CD14-positive monocyte (primary cell): ENCODE results near the gene AMPD3. TPM values are rescaled to one million over a fixed set of nuclear protein-coding genes. Genes with fewer than 3 reads are reported as not detected.

Experiments
- DNase-seq, 3 donors: peaks; one replicate each; pipeline ENCODE4 v3.0.0-alpha.2; 2011 to 2022
- H2AFZ ChIP-seq: 2 replicates; pipeline ENCODE4 v1.6.0; 2012; ENCODE audit warnings: mild to moderate bottlenecking, low read depth, low read length, inconsistent platforms; ENCODE audit not compliant: insufficient read depth, poor library complexity, severe bottlenecking
- H3K27ac ChIP-seq, 2 donors: 1 replicate in 1 of 2; 2 replicates in 1 of 2; pipeline ENCODE4 v1.5.1; 2012 to 2013; ENCODE audit warnings: low read length in 2 of 2, control low read depth in 1 of 2, inconsistent platforms in 1 of 2, low read depth in 1 of 2, mild to moderate bottlenecking in 1 of 2
- H3K27me3 ChIP-seq, 2 donors: one replicate each; pipeline versions ENCODE4 v1.6.0 to v1.6.1; 2011 to 2013; ENCODE audit warnings: low read length in 2 of 2; ENCODE audit not compliant: control insufficient read depth in 2 of 2, insufficient read depth in 2 of 2
- H3K36me3 ChIP-seq, 2 donors: replicated peaks in 1 of 2; 1 replicate in 1 of 2; 2 replicates in 1 of 2; pipeline versions ENCODE4 v1.5.1 to v1.6.1; 2012 to 2013; ENCODE audit warnings: low read length in 2 of 2, control low read depth in 1 of 2, inconsistent platforms in 1 of 2, mild to moderate bottlenecking in 1 of 2; ENCODE audit not compliant: insufficient read depth in 2 of 2, control insufficient read depth in 1 of 2
- H3K4me1 ChIP-seq, 2 donors: 1 replicate in 1 of 2; 2 replicates in 1 of 2; pipeline versions ENCODE4 v1.5.1 to v1.6.1; 2012 to 2013; ENCODE audit warnings: low read length in 2 of 2, control low read depth in 1 of 2, inconsistent platforms in 1 of 2, mild to moderate bottlenecking in 1 of 2, moderate library complexity in 1 of 2; ENCODE audit not compliant: insufficient read depth in 2 of 2, control insufficient read depth in 1 of 2
- H3K4me2 ChIP-seq: replicated peaks from 2 replicates; pipeline ENCODE3; 2012; ENCODE audit warnings: low read length, moderate library complexity, mild to moderate bottlenecking; ENCODE audit not compliant: poor library complexity, severe bottlenecking; ENCODE audit errors: extremely low read depth
- H3K4me3 ChIP-seq, 3 experiments: fragments of 200-600 bp in 1 of 3; sonication (generic) in 1 of 3; replicated peaks in 1 of 3; 1 replicate in 2 of 3; 2 replicates in 1 of 3; pipeline ENCODE4 v1.5.1; 2011 to 2013; ENCODE audit warnings: low read length in 3 of 3, mild to moderate bottlenecking in 3 of 3, control low read depth in 2 of 3, low read depth in 2 of 3, inconsistent platforms in 1 of 3, moderate library complexity in 1 of 3
- H3K79me2 ChIP-seq: 2 replicates; pipeline ENCODE4 v1.6.0; 2012; ENCODE audit warnings: mild to moderate bottlenecking, control low read depth, inconsistent platforms, low read length, moderate library complexity; ENCODE audit not compliant: insufficient read depth
- H3K9ac ChIP-seq: 2 replicates; pipeline ENCODE4 v1.6.0; 2017; ENCODE audit warnings: low read length, mild to moderate bottlenecking; ENCODE audit not compliant: insufficient read depth, poor library complexity, severe bottlenecking
- H3K9me3 ChIP-seq, 2 donors: replicated peaks in 1 of 2; 1 replicate in 1 of 2; 2 replicates in 1 of 2; pipeline versions ENCODE4 v1.5.1 to v1.6.1; 2012 to 2013; ENCODE audit warnings: low read length in 2 of 2, control low read depth in 1 of 2; ENCODE audit not compliant: control insufficient read depth in 1 of 2, insufficient read depth in 1 of 2
- H4K20me1 ChIP-seq: 2 replicates; pipeline ENCODE4 v1.6.0; 2012; ENCODE audit warnings: mild to moderate bottlenecking, low read length, control low read depth, moderate library complexity; ENCODE audit not compliant: insufficient read depth
- H3K27ac Mint-ChIP-seq, 7 donors: one replicate each; pipeline ENCODE4 v1.8.0; 2020; ENCODE audit warnings: mild to moderate bottlenecking in 7 of 7, mixed read lengths in 7 of 7, moderate library complexity in 6 of 7, inconsistent platforms in 2 of 7
- H3K27me3 Mint-ChIP-seq, 3 donors: one replicate each; pipeline ENCODE4 v1.8.0; 2021 to 2022; ENCODE audit warnings: low read depth in 3 of 3, mild to moderate bottlenecking in 3 of 3, mixed read lengths in 3 of 3, moderate library complexity in 3 of 3, inconsistent platforms in 1 of 3
- H3K36me3 Mint-ChIP-seq, 2 donors: one replicate each; pipeline ENCODE4 v1.8.0; 2020; ENCODE audit warnings: mixed read lengths in 2 of 2, inconsistent platforms in 1 of 2, mild to moderate bottlenecking in 1 of 2
- H3K4me1 Mint-ChIP-seq: one replicate; pipeline ENCODE4 v1.8.0; 2020; ENCODE audit warnings: mild to moderate bottlenecking, mixed read lengths
- H3K4me3 Mint-ChIP-seq, 2 donors: one replicate each; pipeline ENCODE4 v1.8.0; 2020; ENCODE audit warnings: mild to moderate bottlenecking in 2 of 2, mixed read lengths in 2 of 2, moderate library complexity in 1 of 2
- H3K9me3 Mint-ChIP-seq, 7 donors: one replicate each; pipeline ENCODE4 v1.8.0; 2020 to 2022; ENCODE audit warnings: mixed read lengths in 7 of 7, mild to moderate bottlenecking in 6 of 7, moderate library complexity in 6 of 7, inconsistent platforms in 2 of 7
- CTCF ChIP-seq: fragments of 200-600 bp; IDR thresholded peaks from one replicate; pipeline ENCODE4 v1.8.0; 2022; ENCODE audit warnings: antibody characterized with exemption, mild to moderate bottlenecking
- WGBS: methylation state at CpG from one replicate; pipeline ENCODE4 v1.1.5; 2013; ENCODE audit warnings: missing lambda C conversion rate; ENCODE audit not compliant: insufficient coverage; 5-methylcytosine and 5-hydroxymethylcytosine counted together
- intact Hi-C, 2 donors: fragments of 100-400 bp; cut with micrococcal nuclease; formaldehyde crosslinking; loops; one replicate each; pipeline versions ENCODE4 v1.15.0 to v1.15.1; 2023
- polyA plus RNA-seq, 3 donors: library from polyadenylated mRNA; depleted of rRNA in 1 of 3; unstranded in 2 of 3; stranded (reverse) in 1 of 3; fragments of 300-500 nt in 2 of 3; fragments of >200 nt in 1 of 3; fragmentation: Illumina TruSeq in 2 of 3; gene quantifications; 1 replicate in 2 of 3; 2 replicates in 1 of 3; pipeline ENCODE4 v1.2.3, GENCODE V29; 2012 to 2021

AMPD3 gene
- polyA plus RNA-seq, 3 donors, result 10.5 to 24.3 (median 14.3) TPM

DNA sequence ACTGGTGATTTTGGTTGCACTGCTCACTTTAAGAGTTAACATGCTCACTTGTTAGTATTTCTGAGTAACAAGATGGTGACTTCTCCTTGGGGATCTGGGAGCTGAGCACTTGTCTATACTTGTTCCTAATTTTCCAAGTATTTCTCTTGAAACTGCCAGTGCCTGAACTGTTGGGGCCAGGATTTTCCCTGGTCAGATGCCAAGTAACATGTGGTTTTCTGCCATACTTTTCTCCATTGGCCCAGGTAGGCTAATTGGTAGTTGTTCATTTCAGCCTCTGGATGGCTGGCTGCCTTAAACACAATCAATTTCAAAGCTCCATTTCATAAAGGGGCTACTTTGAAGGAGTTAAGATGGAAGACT lies 50.9 kb downstream of the AMPD3 start:
- Mint-ChIP-seq H3K27me3 (peaks cover 0 to 3% (median 0%) of the 10 kb centered on the region in 3 donors), H3K27ac (peak overlapping the region in 2 of 7 donors; percentile 96 to 98), H3K4me3 (no peak overlapping the region), H3K9me3 (no peaks in the 10 kb centered on the region), H3K36me3 (peaks cover 40 to 45% of the 10 kb centered on the region in 2 donors), H3K4me1 (peaks cover 47% of the 10 kb centered on the region)
- intact Hi-C loops, result loop anchor here in 1 of 2 donors (10.0 kb wide), 1 partner anchor 229 kb away; no protein-coding TSS in a partner anchor
- no peak for TF ChIP-seq CTCF
- peak overlapping the region in 1 of 2 donors; percentile 97 for H3K27ac ChIP-seq
- no peaks in the 10 kb centered on the region for H3K27me3 ChIP-seq
- no peak overlapping the region for H3K4me3 ChIP-seq
- no peak overlapping the region for H2AFZ ChIP-seq
- peaks cover 7% of the 10 kb centered on the region for H3K79me2 ChIP-seq
- DNase-seq, result peak in 1 of 3 donors; percentile 9
- peak overlapping the region; percentile 11 for H3K4me2 ChIP-seq
- no peaks in the 10 kb centered on the region for H4K20me1 ChIP-seq
- H3K9me3 ChIP-seq, result no peaks in the 10 kb centered on the region
- peaks cover 4 to 18% of the 10 kb centered on the region in 2 donors for H3K36me3 ChIP-seq
- no peak overlapping the region for H3K9ac ChIP-seq
- H3K4me1 ChIP-seq, result peaks cover 54 to 58% of the 10 kb centered on the region in 2 donors

DNA sequence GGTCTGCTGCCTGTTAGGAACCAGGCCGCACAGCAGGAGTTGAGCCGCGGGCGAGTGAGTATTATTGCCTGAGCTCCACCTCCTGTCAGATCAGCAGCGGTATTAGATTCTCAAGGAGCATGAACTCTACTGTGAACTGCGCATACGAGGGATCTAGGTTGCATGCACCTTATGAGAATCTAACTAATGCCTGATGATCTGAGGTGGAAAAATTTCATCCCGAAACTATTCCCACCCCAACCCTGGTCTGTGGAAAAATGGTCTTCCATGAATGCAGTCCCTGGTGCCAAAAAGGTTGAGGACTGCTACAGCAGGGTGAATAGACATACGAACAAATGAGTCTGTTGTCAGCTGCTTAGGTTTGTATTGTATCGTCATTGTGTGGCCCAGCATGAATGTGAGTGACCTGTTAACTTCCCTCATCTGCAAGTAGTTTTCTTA lies 56.1 kb downstream of the AMPD3 start:
- TF ChIP-seq CTCF, result no peak
- WGBS, result 96% methylated on average over 5 of the region's 10 CpGs
- H3K4me3 ChIP-seq, result no peak overlapping the region
- peaks cover 27 to 36% of the 10 kb centered on the region in 2 donors for H3K36me3 ChIP-seq
- no peak overlapping the region for H3K4me2 ChIP-seq
- no peaks in the 10 kb centered on the region for H3K27me3 ChIP-seq
- Mint-ChIP-seq H3K9me3 (no peaks in the 10 kb centered on the region), H3K4me1 (peaks cover 7% of the 10 kb centered on the region), H3K4me3 (no peak overlapping the region), H3K36me3 (peaks cover 35 to 41% of the 10 kb centered on the region in 2 donors), H3K27me3 (no peaks in the 10 kb centered on the region), H3K27ac (peak overlapping the region in 1 of 7 donors; percentile 26)
- intact Hi-C loops, result loop anchor here in 1 of 2 donors (10.0 kb wide), 1 partner anchor 224 kb away; no protein-coding TSS in a partner anchor
- no peaks in the 10 kb centered on the region for H4K20me1 ChIP-seq
- H3K9ac ChIP-seq, result no peak overlapping the region
- no peak overlapping the region for H2AFZ ChIP-seq
- H3K27ac ChIP-seq, result no peak overlapping the region
- H3K79me2 ChIP-seq, result no peaks in the 10 kb centered on the region
- H3K4me1 ChIP-seq, result peaks cover 2 to 5% of the 10 kb centered on the region in 2 donors
- no peaks in the 10 kb centered on the region for H3K9me3 ChIP-seq
- no peak for DNase-seq
